IMR-90 (cell line): ENCODE results near the gene MT3. TPM values are rescaled to one million over a fixed set of nuclear protein-coding genes. Genes with fewer than 3 reads are reported as not detected.

Source experiments
- ATAC-seq: fragments of 200-7000 bp; cut with Tn5 transposase; 2 replicates; pipeline ENCODE4 v1.9.1; 2020; ENCODE audit warnings: low read depth, mild to moderate bottlenecking, moderate library complexity
- BruUV-seq: library from RNA; stranded (reverse); fragments of 400-500 nt; replicated peaks from 2 replicates; lab custom pipeline; 2021; lab: Mats Ljungman, UMichigan
- CTCF ChIA-PET: fragments of 300-600 bp; formaldehyde crosslinking; extraction: SDS; loops from one replicate; lab custom pipeline; 2021; ENCODE audit warnings: antibody characterized with exemption; lab: Yijun Ruan, JAX
- POLR2A ChIA-PET: fragments of 300-600 bp; sonication (Branson Sonifier 250); formaldehyde crosslinking; loops from one replicate; lab custom pipeline; 2022; ENCODE audit warnings: antibody characterized with exemption; ENCODE audit not compliant: unreplicated experiment; lab: Charles Lee
- DNase-seq: peaks from one replicate; pipeline ENCODE4 v3.0.0; 2013
- H2AFZ ChIP-seq: replicated peaks from 2 replicates; pipeline ENCODE3; 2013; ENCODE audit warnings: low read length, mild to moderate bottlenecking; ENCODE audit not compliant: poor library complexity
- H2AK5ac ChIP-seq: 2 replicates; pipeline ENCODE4 v1.6.1; 2013; ENCODE audit warnings: low read depth, low read length, inconsistent platforms
- H2AK9ac ChIP-seq: replicated peaks from 2 replicates; pipeline ENCODE3; 2013; ENCODE audit warnings: mild to moderate bottlenecking, low read depth, low read length, moderate library complexity; ENCODE audit not compliant: poor library complexity
- H2BK120ac ChIP-seq: 2 replicates; pipeline ENCODE4 v1.6.1; 2013; ENCODE audit warnings: low read depth, low read length, inconsistent platforms
- H2BK15ac ChIP-seq: 3 replicates; pipeline ENCODE4 v1.6.1; 2013; ENCODE audit warnings: low read depth, low read length, inconsistent platforms
- H2BK20ac ChIP-seq: 2 replicates; pipeline ENCODE4 v1.6.1; 2013; ENCODE audit warnings: low read depth, mild to moderate bottlenecking, inconsistent platforms, low read length, moderate library complexity
- H2BK5ac ChIP-seq: 2 replicates; pipeline ENCODE4 v1.6.1; 2013; ENCODE audit warnings: mild to moderate bottlenecking, low read depth, low read length, inconsistent platforms; ENCODE audit not compliant: poor library complexity, severe bottlenecking
- H3K14ac ChIP-seq: replicated peaks from 2 replicates; pipeline ENCODE4 v1.6.1; 2013; ENCODE audit warnings: low read depth, low read length, inconsistent platforms
- H3K18ac ChIP-seq: 2 replicates; pipeline ENCODE4 v1.6.1; 2013; ENCODE audit warnings: low read depth, low read length, control low read depth
- H3K23ac ChIP-seq: 2 replicates; pipeline ENCODE4 v1.6.1; 2013; ENCODE audit warnings: low read depth, low read length, inconsistent platforms
- H3K27ac ChIP-seq: 2 replicates; pipeline ENCODE4 v1.5.1; 2013; ENCODE audit warnings: mild to moderate bottlenecking, control low read depth, low read length; ENCODE audit not compliant: insufficient read depth
- H3K27me3 ChIP-seq: 2 replicates; pipeline ENCODE4 v1.6.1; 2013; ENCODE audit warnings: low read length; ENCODE audit not compliant: control insufficient read depth, insufficient read depth
- H3K36me3 ChIP-seq: 2 replicates; pipeline ENCODE4 v1.6.1; 2013; ENCODE audit warnings: low read length, mixed read lengths; ENCODE audit not compliant: control insufficient read depth, insufficient read depth
- H3K4ac ChIP-seq: 2 replicates; pipeline ENCODE4 v1.6.1; 2013; ENCODE audit warnings: low read depth, low read length, inconsistent platforms
- H3K4me1 ChIP-seq: 2 replicates; pipeline ENCODE4 v1.6.1; 2013; ENCODE audit warnings: low read length, mixed read lengths; ENCODE audit not compliant: control insufficient read depth, insufficient read depth
- H3K4me2 ChIP-seq: 2 replicates; pipeline ENCODE4 v1.6.1; 2013; ENCODE audit warnings: low read depth, mild to moderate bottlenecking, control low read depth, low read length, moderate library complexity
- H3K4me3 ChIP-seq: 2 replicates; pipeline ENCODE4 v1.5.1; 2013; ENCODE audit warnings: low read depth, mild to moderate bottlenecking, control low read depth, low read length, moderate library complexity; ENCODE audit not compliant: insufficient read depth
- H3K56ac ChIP-seq: 2 replicates; pipeline ENCODE4 v1.6.1; 2013; ENCODE audit warnings: low read length, inconsistent platforms; ENCODE audit not compliant: insufficient read depth; ENCODE audit errors: extremely low read depth
- H3K79me1 ChIP-seq, 2 experiments: 2 replicates each; pipeline ENCODE4 v1.6.1; 2013; ENCODE audit warnings: low read length in 2 of 2, inconsistent platforms in 1 of 2, low read depth in 1 of 2
- H3K9ac ChIP-seq: 2 replicates; pipeline ENCODE4 v1.6.1; 2013; ENCODE audit warnings: low read depth, low read length, control low read depth
- H3K9me1 ChIP-seq: 2 replicates; pipeline ENCODE4 v1.6.1; 2013; ENCODE audit warnings: low read length, inconsistent platforms; ENCODE audit not compliant: insufficient read depth
- H3K9me3 ChIP-seq: 2 replicates; pipeline ENCODE4 v1.6.1; 2013; ENCODE audit warnings: low read length; ENCODE audit not compliant: control insufficient read depth, insufficient read depth
- H4K20me1 ChIP-seq: 2 replicates; pipeline ENCODE4 v1.6.1; 2013; ENCODE audit warnings: low read length, inconsistent platforms; ENCODE audit not compliant: insufficient read depth
- H4K5ac ChIP-seq: 2 replicates; pipeline ENCODE4 v1.6.1; 2013; ENCODE audit warnings: mild to moderate bottlenecking, low read depth, low read length, control low read depth
- H4K8ac ChIP-seq, 2 experiments: 2 replicates each; pipeline ENCODE4 v1.6.1; 2013; ENCODE audit warnings: low read depth in 2 of 2, low read length in 2 of 2, control low read depth in 1 of 2, inconsistent platforms in 1 of 2
- H4K91ac ChIP-seq: 2 replicates; pipeline ENCODE4 v1.6.1; 2013; ENCODE audit warnings: low read depth, low read length, inconsistent platforms; ENCODE audit not compliant: insufficient read depth
- CHD1 ChIP-seq: IDR thresholded peaks from 2 replicates; pipeline ENCODE4 v1.6.1; 2012; ENCODE audit warnings: low read depth, low read length, improper control_type of control experiment
- WGBS, 2 experiments: methylation state at CpG; one replicate each; pipeline versions ENCODE4 v1.1.5 to v1.1.7; 2013; ENCODE audit warnings: missing lambda C conversion rate in 2 of 2; ENCODE audit not compliant: insufficient read length in 1 of 2; ENCODE audit errors: extremely low coverage in 2 of 2; 5-methylcytosine and 5-hydroxymethylcytosine counted together
- dilution Hi-C: fragments of 300-500 bp; cut with HindIII; formaldehyde crosslinking; loops from one replicate; pipeline ENCODE4 v1.14.3; 2018; ENCODE audit warnings: low sequenced_read_pairs; ENCODE audit not compliant: unreplicated experiment
- in situ Hi-C: fragments of 300-500 bp; cut with MboI; formaldehyde crosslinking; loops from 3 replicates; pipeline ENCODE4 v1.14.3; 2019; ENCODE audit warnings: low sequenced_read_pairs, inconsistent platforms, mixed read lengths
- intact Hi-C: fragments of 100-400 bp; cut with micrococcal nuclease; formaldehyde crosslinking; loops from 2 replicates; pipeline ENCODE4 v1.10.0; 2022
- polyA plus RNA-seq, 3 experiments: library from polyadenylated mRNA; depleted of rRNA; stranded (reverse); fragments of >200 nt; gene quantifications; 2 replicates each; pipeline ENCODE4 v1.2.3, GENCODE V29; 2012; ENCODE audit warnings: low replicate concordance in 1 of 3
- total RNA-seq: library from RNA; depleted of rRNA; stranded (reverse); fragments of >200 nt; gene quantifications from 2 replicates; pipeline ENCODE4 v1.2.3, GENCODE V29; 2012

MT3 gene
- total and polyA plus RNA-seq, 2 of the 4 experiments (the other 2 are of a cell fraction), result 0.62 TPM; not detected in 1

- Histone ChIP-seq H3K4ac (no peak overlapping the region), H3K23ac (no peak overlapping the region), H3K36me3 (no peaks in the 10 kb centered on the region), H2AK9ac (no peak overlapping the region), H2BK20ac (no peak overlapping the region), H3K27ac (no peak overlapping the region), H3K14ac (no peak overlapping the region), H2AK5ac (no peak overlapping the region), H4K5ac (no peak overlapping the region), H4K91ac (no peak overlapping the region), H4K8ac (no peak overlapping the region), H3K9ac (no peak overlapping the region), H2BK15ac (no peak overlapping the region), H3K79me1 (no peaks in the 10 kb centered on the region), H3K9me1 (no peaks in the 10 kb centered on the region), H2BK120ac (no peak overlapping the region), H2AFZ (no peak overlapping the region), H2BK5ac (no peak overlapping the region), H3K27me3 (peaks cover 88% of the 10 kb centered on the region), H4K20me1 (no peaks in the 10 kb centered on the region), H3K56ac (no peak overlapping the region), H3K4me1 (no peaks in the 10 kb centered on the region; the same call in 1 of the 2 replicates), H3K9me3 (peaks cover 2% of the 10 kb centered on the region; the same call in 1 of the 2 replicates), H3K4me2 (no peak overlapping the region; the same call in 1 of the 2 replicates), H3K18ac (no peak overlapping the region), H3K4me3 (no peak overlapping the region; the same call in 1 of the 2 replicates)
- ChIA-PET CTCF (no interaction called here), POLR2A (no interaction called here)
- in situ Hi-C loops, result no loop called here
- intact Hi-C loops, result no loop called here
- BruUV-seq, result no TSS peak
- dilution Hi-C loops, result no loop called here
- no peak for ATAC-seq
- no peak for TF ChIP-seq CHD1
- WGBS, 2 experiments, result 11% methylated on average over 20 of the region's 40 CpGs; no CpG with 5 or more reads in 1 of the 2 experiments
- no peak for DNase-seq
Observed at GRCh38 chr16:56635441-56635967, 46.2 kb downstream of the MT3 start.
